ENCODE results near the gene MT1M. TPM values are rescaled to one million over a fixed set of nuclear protein-coding genes. Genes with fewer than 3 reads are reported as not detected.
"Not testable (repeated sequence)": the region's sequence is repeated elsewhere in the genome, so short reads cannot be mapped to it uniquely, and the experiment has no call there.

MT1M gene
- total and polyA plus RNA-seq, 10 of the 15 experiments (the other 5 are each of a cell fraction or from before 2014, with no cell fraction given) = not detected

GRCh38 chr16:56623184-56623583, 9.3 kb upstream of the MT1M start:
- H3K79me2 ChIP-seq (ENCODE audit: control insufficient read depth, insufficient read depth, low read length); H3K4me3 ChIP-seq; ATAC-seq; H3K4me2 ChIP-seq (ENCODE audit: control insufficient read depth, insufficient read depth); in situ Hi-C loops (cut with MboI); FAIRE-seq; intact Hi-C loops (cut with micrococcal nuclease; ENCODE audit: unreplicated experiment); H3K4me1 ChIP-seq (ENCODE audit: control insufficient read depth, insufficient read depth, low read length); BruUV-seq (replicated peaks); H3K27me3 ChIP-seq (replicated peaks in 1 of 2; ENCODE audit: control insufficient read depth in 2 of 2, insufficient read depth in 2 of 2, low read length in 1 of 2); H3K9ac ChIP-seq (ENCODE audit: control insufficient read depth, insufficient read depth, low read length); DNase-seq (ENCODE audit: low read depth, low spot score); H2AFZ ChIP-seq (ENCODE audit: control insufficient read depth, low read depth, low read length); H3K27ac ChIP-seq (ENCODE audit: control insufficient read depth, insufficient read depth); H4K20me1 ChIP-seq (ENCODE audit: control insufficient read depth, insufficient read depth); H3K36me3 ChIP-seq (ENCODE audit: control insufficient read depth in 2 of 2, insufficient read depth in 2 of 2, low read length in 1 of 2); H3K9me3 ChIP-seq (replicated peaks; ENCODE audit: control insufficient read depth, insufficient read depth, low read length): not testable (repeated sequence)
- 51% methylated on average over 5 of the region's 5 CpGs for whole genome bisulfite sequencing (ENCODE audit: insufficient coverage, insufficient replicate concordance, low lambda C conversion rate, missing lambda C conversion rate)
- ChIA-PET SMC1A (ENCODE audit: uncharacterized antibody, unreplicated experiment) (interaction anchor here (1.1 to 2.9 kb wide), 8 partner anchors 10 to 176 kb away, joined by 3 to 12 read pairs (median 4); no protein-coding TSS in a partner anchor), CTCF (interaction anchor here (1.1 to 1.7 kb wide), 4 partner anchors 10 to 20 kb away, joined by 3 to 7 read pairs (median 4); partner anchors contain the start of gene MT2A), POLR2A (interaction anchor here (1.2 to 1.3 kb wide), 2 partner anchors 10 to 12 kb away, joined by 4 read pairs; no protein-coding TSS in a partner anchor), RAD21 (ENCODE audit: unreplicated experiment) (interaction anchor here (1.0 to 1.1 kb wide), 2 partner anchors 15 to 20 kb away, joined by 3 to 4 read pairs; partner anchors contain the start of gene MT2A)

DNA sequence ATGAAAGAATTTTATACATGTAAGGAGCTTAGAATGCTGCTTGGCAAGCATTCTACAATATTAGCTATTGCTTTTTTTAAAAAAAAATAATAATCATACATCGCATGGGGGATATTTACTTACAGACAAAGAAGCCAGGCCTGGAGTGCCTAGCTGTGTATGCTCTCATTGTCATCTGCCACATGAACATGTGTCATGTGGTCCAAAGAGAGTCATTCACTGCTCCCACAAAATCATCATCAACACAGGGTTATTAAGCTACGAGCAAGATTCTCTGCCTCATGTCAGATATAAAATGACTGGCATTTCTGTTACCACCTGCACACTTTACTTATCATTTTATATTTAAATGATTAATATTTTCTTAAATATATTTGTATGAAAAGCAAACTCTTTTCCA, 8.8 kb upstream of the MT1M start:
- H3K36me3 ChIP-seq (ENCODE audit: control insufficient read depth in 2 of 2, insufficient read depth in 2 of 2, low read length in 1 of 2) = no peaks in the 10 kb centered on the region
- ChIA-PET CTCF (interaction anchor here (0.7 to 1.7 kb wide), 5 partner anchors 11 to 176 kb away, joined by 3 to 7 read pairs (median 3); partner anchors contain the start of gene MT2A), SMC1A (ENCODE audit: uncharacterized antibody, unreplicated experiment) (interaction anchor here (1.1 to 2.9 kb wide), 8 partner anchors 10 to 175 kb away, joined by 3 to 12 read pairs (median 4); no protein-coding TSS in a partner anchor), POLR2A (interaction anchor here (1.2 to 1.3 kb wide), 2 partner anchors 11 to 12 kb away, joined by 4 read pairs; no protein-coding TSS in a partner anchor), RAD21 (ENCODE audit: unreplicated experiment) (interaction anchor here (1.0 to 1.1 kb wide), 3 partner anchors 14 to 20 kb away, joined by 3 to 5 read pairs (median 4); partner anchors contain the start of gene MT2A)
- H3K4me1 ChIP-seq (ENCODE audit: control insufficient read depth, insufficient read depth, low read length) = 0 out of 2 replicates have a peak, but pooled peaks cover 3% of the 10 kb centered on the region
- 80% methylated on average over 2 of the region's 2 CpGs for WGBS (ENCODE audit: insufficient coverage, insufficient replicate concordance, low lambda C conversion rate, missing lambda C conversion rate)
- H3K9me3 ChIP-seq (replicated peaks; ENCODE audit: control insufficient read depth, insufficient read depth, low read length) = no peaks in the 10 kb centered on the region
- no peaks in the 10 kb centered on the region for H4K20me1 ChIP-seq (ENCODE audit: control insufficient read depth, insufficient read depth)
- H3K79me2 ChIP-seq (ENCODE audit: control insufficient read depth, insufficient read depth, low read length) = no peaks in the 10 kb centered on the region
- intact Hi-C loops (cut with micrococcal nuclease; ENCODE audit: unreplicated experiment) = no loop called here
- no peak for DNase-seq (ENCODE audit: low read depth, low spot score)
- H3K27me3 ChIP-seq (replicated peaks in 1 of 2; ENCODE audit: control insufficient read depth in 2 of 2, insufficient read depth in 2 of 2, low read length in 1 of 2) = no peaks in the 10 kb centered on the region; a peak in 2 of 4 replicates
- H3K27ac ChIP-seq (ENCODE audit: control insufficient read depth, insufficient read depth) = no peak overlapping the region
- H3K4me2 ChIP-seq (ENCODE audit: control insufficient read depth, insufficient read depth) = no peak overlapping the region
- H3K4me3 ChIP-seq = no peak overlapping the region
- no peak overlapping the region for H3K9ac ChIP-seq (ENCODE audit: control insufficient read depth, insufficient read depth, low read length)
- no TSS peak for BruUV-seq (replicated peaks)
- FAIRE-seq = no peak
- no peak overlapping the region for H2AFZ ChIP-seq (ENCODE audit: control insufficient read depth, low read depth, low read length)
- ATAC-seq = no peak
- in situ Hi-C loops (cut with MboI) = no loop called here
- no peak for TF ChIP-seq NBN (IDR thresholded peaks at IDR 0.05)
- TF ChIP-seq ATF3 (IDR thresholded peaks at IDR 0.05; ENCODE audit: borderline replicate concordance, extremely low read depth, low read depth, low read length) = no peak
- no peak for TF ChIP-seq POLR2AphosphoS5 (IDR thresholded peaks at IDR 0.05; ENCODE audit: low read length)
- TF ChIP-seq NFYB (IDR thresholded peaks at IDR 0.05; ENCODE audit: insufficient read depth, low read depth, low read length) = no peak
- TF ChIP-seq SMARCA5 (IDR thresholded peaks at IDR 0.05) = no peak
- no peak for TF ChIP-seq PAX8 (IDR thresholded peaks at IDR 0.05)
- TF ChIP-seq IRF5 (IDR thresholded peaks at IDR 0.05; ENCODE audit: borderline replicate concordance) = no peak
- TF ChIP-seq ASH2L (IDR thresholded peaks at IDR 0.05; ENCODE audit: borderline replicate concordance, low read depth) = no peak
- TF ChIP-seq PRDM15 (CRISPR knock-in tag; IDR thresholded peaks at IDR 0.05) = no peak
